ENCODE data around the gene NR2F1.

- TF ChIP-seq CTCF (IDR thresholded peaks at IDR 0.05): peak in 6 of 7 experiments; percentile 29 to 54 (median 39)
- TF ChIP-seq POLR2A (IDR thresholded peaks at IDR 0.05): no peak
These were observed 24.6 kb downstream of the NR2F1 start for GRCh38 chr5:93607367-93608258.
